ENCODE data around the gene KIF26A. TPM values are rescaled to one million over a fixed set of nuclear protein-coding genes. Genes with fewer than 3 reads are reported as not detected.

KIF26A gene
- total and polyA plus RNA-seq, 2 of the 13 experiments (the other 11 are each of a cell fraction or from before 2014, with no cell fraction given): not detected

GRCh38 chr14:104091927-104092771 lies 46.2 kb upstream of the KIF26A start:
- no peaks in the 10 kb centered on the region for H3K9me3 ChIP-seq (ENCODE audit: low read length)
- no peak overlapping the region for H3K4me3 ChIP-seq (replicated peaks in 1 of 3; ENCODE audit: insufficient read depth in 1 of 3, low read depth in 2 of 3, low read length in 3 of 3)
- intact Hi-C loops (cut with micrococcal nuclease; ENCODE audit: unreplicated experiment): no loop called here
- ChIA-PET POLR2A (no interaction called here), CTCF (ENCODE audit: low intra/inter-chr PET ratio, low total read pairs) (no interaction called here)
- BruUV-seq (replicated peaks): no TSS peak
- WGBS (ENCODE audit: low lambda C conversion rate): 11% methylated on average over 6 of the region's 23 CpGs
- no peak overlapping the region for H2AFZ ChIP-seq (ENCODE audit: low read length)
- no peak overlapping the region for H3K4me2 ChIP-seq (ENCODE audit: low read depth, low read length)
- ATAC-seq (no peak), DNase-seq (ENCODE audit: low spot score) (no peak), FAIRE-seq (no peak)
- H3K4me1 ChIP-seq (ENCODE audit: insufficient read depth, low read length): peaks cover 21% of the 10 kb centered on the region
- in situ Hi-C loops (cut with HindIII; ENCODE audit: extremely low pct_ligation_motif_present, low pct_unique_long_range_greater_than_20kb): no loop called here
- H4K20me1 ChIP-seq (ENCODE audit: insufficient read depth, low read length): no peaks in the 10 kb centered on the region; the same call in 1 of the 2 replicates
- no peak overlapping the region for H3K9ac ChIP-seq (ENCODE audit: insufficient read depth, low read depth, low read length)
- TF ChIP-seq ZFP36 (IDR thresholded peaks at IDR 0.05; ENCODE audit: borderline replicate concordance, low read depth, low read length, partially characterized antibody): peak; percentile 14
- TF ChIP-seq CBX5 (CRISPR knock-in tag; IDR thresholded peaks at IDR 0.05; ENCODE audit: borderline replicate concordance): no peak
- peaks cover 3 to 15% of the 10 kb centered on the region in 2 experiments for H3K27me3 ChIP-seq (ENCODE audit: control insufficient read depth in 1 of 2, insufficient read depth in 2 of 2, low read length in 2 of 2)
- no peak overlapping the region for H3K27ac ChIP-seq (ENCODE audit: extremely low read length, insufficient read depth, low read length)
- H3K79me2 ChIP-seq (ENCODE audit: insufficient read depth, low read length): no peaks in the 10 kb centered on the region
- H3K36me3 ChIP-seq (replicated peaks in 1 of 2; ENCODE audit: control insufficient read depth in 1 of 2, insufficient read depth in 2 of 2, low read length in 2 of 2): no peaks in the 10 kb centered on the region

GRCh38 chr14:104092931-104093365 lies 45.4 kb upstream of the KIF26A start:
- WGBS (ENCODE audit: low lambda C conversion rate): no CpG with 5 or more reads among the region's 11 CpGs
- TF ChIP-seq ZNF136 (CRISPR knock-in tag; IDR thresholded peaks at IDR 0.05; ENCODE audit: low read depth): no peak
- no peak for TF ChIP-seq AKAP8 (CRISPR knock-in tag; IDR thresholded peaks at IDR 0.05)
- TF ChIP-seq TBP (CRISPR knock-in tag; IDR thresholded peaks at IDR 0.05): no peak
- no peak for TF ChIP-seq NFATC3 (CRISPR knock-in tag; IDR thresholded peaks at IDR 0.05)
- H3K79me2 ChIP-seq (ENCODE audit: insufficient read depth, low read length): no peaks in the 10 kb centered on the region
- in situ Hi-C loops (cut with HindIII; ENCODE audit: extremely low pct_ligation_motif_present, low pct_unique_long_range_greater_than_20kb) (no loop called here), intact Hi-C loops (cut with micrococcal nuclease; ENCODE audit: unreplicated experiment) (no loop called here)
- no peak overlapping the region for H3K9ac ChIP-seq (ENCODE audit: insufficient read depth, low read depth, low read length)
- H3K27ac ChIP-seq (ENCODE audit: extremely low read length, insufficient read depth, low read length): no peak overlapping the region
- FAIRE-seq: no peak
- no peak overlapping the region for H3K4me3 ChIP-seq (replicated peaks in 1 of 3; ENCODE audit: insufficient read depth in 1 of 3, low read depth in 2 of 3, low read length in 3 of 3)
- no peak overlapping the region for H2AFZ ChIP-seq (ENCODE audit: low read length)
- no peak for ATAC-seq
- H3K9me3 ChIP-seq (ENCODE audit: low read length): no peaks in the 10 kb centered on the region
- no peaks in the 10 kb centered on the region; the same call in 1 of the 2 replicates for H4K20me1 ChIP-seq (ENCODE audit: insufficient read depth, low read length)
- DNase-seq (ENCODE audit: low spot score): no peak
- no peak overlapping the region for H3K4me2 ChIP-seq (ENCODE audit: low read depth, low read length)
- no peaks in the 10 kb centered on the region for H3K36me3 ChIP-seq (replicated peaks in 1 of 2; ENCODE audit: control insufficient read depth in 1 of 2, insufficient read depth in 2 of 2, low read length in 2 of 2)
- CTCF ChIA-PET (ENCODE audit: low intra/inter-chr PET ratio, low total read pairs): no interaction called here
- no TSS peak for BruUV-seq (replicated peaks)
- H3K27me3 ChIP-seq (ENCODE audit: control insufficient read depth in 1 of 2, insufficient read depth in 2 of 2, low read length in 2 of 2): peaks cover 3 to 8% of the 10 kb centered on the region in 2 experiments; a peak in 3 of 5 replicates
- H3K4me1 ChIP-seq (ENCODE audit: insufficient read depth, low read length): peaks cover 13% of the 10 kb centered on the region
- POLR2A ChIA-PET: no interaction called here

Measured in HepG2 (cell line).